ENCODE results near the gene STAG3. TPM values are rescaled to one million over a fixed set of nuclear protein-coding genes. Genes with fewer than 3 reads are reported as not detected.
A peak's percentile ranks its signal among the peaks of the same experiment; 100 is the strongest.

STAG3 gene
- total RNA-seq, 2 donors from 2014 or later = 13.7 to 24.4 TPM

GRCh38 chr7:100148559-100149328 lies 29.0 kb upstream of the STAG3 start, which contains the start of gene LAMTOR4:
Gene LAMTOR4, plus strand, starts transcription at chr7:100148918. Its CDS starts 55 bp downstream, at chr7:100148973.
- DNase-seq (ENCODE audit: low spot score) (peak; percentile 99), ATAC-seq (peak; percentile 100)
- peaks cover 24 to 25% of the 10 kb centered on the region in 2 donors for H3K4me1 Mint-ChIP-seq (ENCODE audit: low read depth in 2 of 2)
- peak within 1 kb of the TSS; percentile 90 to 97 for H3K27ac Mint-ChIP-seq
- peaks cover 16% of the 10 kb centered on the region for H3K36me3 Mint-ChIP-seq
- peak within 1 kb of the TSS; percentile 96 for H3K4me3 Mint-ChIP-seq
- H3K9me3 Mint-ChIP-seq = no peaks in the 10 kb centered on the region
- H3K27me3 Mint-ChIP-seq = no peaks in the 10 kb centered on the region

DNA sequence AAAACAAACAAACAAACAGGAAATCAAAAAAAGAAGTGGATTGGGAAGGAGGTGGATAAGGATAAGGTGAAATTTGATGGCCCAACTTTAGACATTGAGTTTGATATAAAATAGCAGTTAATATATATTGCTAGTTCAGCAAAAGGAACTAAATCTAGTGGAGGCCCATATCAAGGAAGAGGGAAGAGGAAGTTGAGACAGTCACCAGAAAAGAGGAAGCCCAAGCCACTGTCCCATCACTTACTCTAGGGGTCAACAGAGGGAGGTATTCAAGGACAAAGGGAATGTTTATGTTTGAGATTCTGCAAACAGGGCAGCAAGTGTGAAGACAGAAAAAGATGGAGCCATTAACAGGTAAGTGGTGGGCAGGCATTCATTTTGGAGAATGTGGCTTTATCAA lies 25.3 kb upstream of the STAG3 start:
- Mint-ChIP-seq H3K4me1 (ENCODE audit: low read depth in 2 of 2) (peaks cover 27 to 28% of the 10 kb centered on the region in 2 donors), H3K27ac (peak overlapping the region; percentile 54 to 57), H3K4me3 (no peak overlapping the region), H3K9me3 (no peaks in the 10 kb centered on the region), H3K27me3 (no peaks in the 10 kb centered on the region), H3K36me3 (peaks cover 16% of the 10 kb centered on the region)
- ATAC-seq = no peak
- DNase-seq (ENCODE audit: low spot score) = no peak

DNA sequence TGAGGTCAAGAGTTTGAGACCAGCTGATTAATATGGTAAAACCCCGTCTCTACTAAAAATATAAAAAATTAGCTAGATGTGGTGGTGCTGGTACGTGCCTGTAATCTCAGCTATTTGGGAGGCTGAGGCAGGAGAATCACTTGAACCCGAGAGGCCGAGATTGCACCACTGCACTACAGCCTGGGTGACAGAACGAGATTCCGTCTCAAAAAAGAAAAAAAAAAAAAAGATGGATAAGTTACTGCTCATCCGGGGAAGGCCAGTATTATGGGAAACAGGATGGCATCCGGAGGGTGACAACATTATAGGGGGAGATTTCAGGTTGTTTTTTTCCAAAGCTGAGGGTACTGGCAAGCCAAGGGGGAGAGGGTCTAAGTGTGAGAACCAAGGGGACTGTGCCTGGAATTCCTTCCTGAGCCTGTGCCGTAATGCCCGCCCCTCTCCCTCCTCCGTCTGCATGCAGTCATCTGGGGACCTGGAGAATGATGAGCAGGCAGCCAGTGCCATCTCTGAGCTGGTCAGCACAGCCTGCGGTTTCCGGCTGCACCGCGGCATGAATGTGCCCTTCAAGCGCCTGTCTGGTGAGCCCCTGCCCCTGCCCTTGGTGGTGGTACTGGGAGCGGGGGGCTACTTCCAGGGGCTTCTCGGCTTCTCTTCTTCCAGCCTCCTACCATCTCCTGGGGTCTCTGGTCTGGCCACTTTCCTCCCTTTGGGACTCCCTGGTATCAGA lies 24.6 kb upstream of the STAG3 start:
- Mint-ChIP-seq H3K36me3 (peaks cover 16% of the 10 kb centered on the region), H3K27ac (peak overlapping the region in 1 of 2 donors; percentile 54), H3K4me1 (ENCODE audit: low read depth in 2 of 2) (peaks cover 30 to 32% of the 10 kb centered on the region in 2 donors), H3K9me3 (no peaks in the 10 kb centered on the region), H3K27me3 (no peaks in the 10 kb centered on the region), H3K4me3 (no peak overlapping the region)
- ATAC-seq = no peak
- DNase-seq (ENCODE audit: low spot score) = no peak

DNA sequence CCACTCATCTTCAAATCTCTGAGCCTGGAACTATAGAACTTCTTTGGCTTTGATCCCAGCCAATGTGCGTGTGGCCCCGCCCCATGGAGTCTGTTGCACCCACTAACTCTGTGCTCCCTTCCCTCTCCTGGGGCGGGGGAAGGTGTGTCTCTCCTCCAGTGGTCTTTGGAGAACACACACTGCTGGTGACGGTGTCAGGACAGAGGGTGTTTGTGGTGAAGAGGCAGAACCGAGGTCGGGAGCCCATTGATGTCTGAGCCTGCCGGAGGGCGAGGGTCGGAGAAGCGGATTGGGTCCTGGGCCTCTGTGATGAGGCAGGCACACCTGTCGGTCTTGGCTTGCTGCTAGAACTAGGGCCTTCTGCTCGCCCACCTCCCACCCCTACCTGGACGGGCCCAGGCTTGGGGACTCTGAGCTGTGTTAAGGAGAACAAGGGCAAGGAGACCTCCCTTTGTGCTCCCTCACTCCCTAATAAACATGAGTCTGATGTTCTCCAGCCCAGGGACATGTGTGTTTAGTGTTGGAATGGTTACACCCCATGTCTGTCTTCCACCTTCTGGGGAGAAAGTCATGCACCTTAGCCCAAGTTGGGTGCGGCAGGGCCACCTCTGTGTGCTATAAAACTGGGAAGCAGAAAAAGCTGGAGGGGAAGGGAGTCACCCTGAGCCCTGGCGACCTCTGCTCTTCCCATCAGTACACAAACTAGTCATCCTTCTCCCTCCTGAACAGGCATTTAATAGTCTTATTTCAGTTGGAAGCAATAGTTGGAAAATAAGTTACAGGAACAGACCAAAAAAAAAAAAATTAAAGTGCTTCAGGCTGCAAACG lies 23.8 kb upstream of the STAG3 start:
- peaks cover 23 to 24% of the 10 kb centered on the region in 2 donors for H3K4me1 Mint-ChIP-seq (ENCODE audit: low read depth in 2 of 2)
- H3K27me3 Mint-ChIP-seq = no peaks in the 10 kb centered on the region
- H3K9me3 Mint-ChIP-seq = no peaks in the 10 kb centered on the region
- no peak overlapping the region for H3K4me3 Mint-ChIP-seq
- ATAC-seq = no peak
- DNase-seq (ENCODE audit: low spot score) = no peak
- peaks cover 16% of the 10 kb centered on the region for H3K36me3 Mint-ChIP-seq
- H3K27ac Mint-ChIP-seq = peak overlapping the region in 1 of 2 donors; percentile 41

GRCh38 chr7:100154651-100155491 lies 22.8 kb upstream of the STAG3 start:
- no peak overlapping the region for H3K27ac Mint-ChIP-seq

DNA sequence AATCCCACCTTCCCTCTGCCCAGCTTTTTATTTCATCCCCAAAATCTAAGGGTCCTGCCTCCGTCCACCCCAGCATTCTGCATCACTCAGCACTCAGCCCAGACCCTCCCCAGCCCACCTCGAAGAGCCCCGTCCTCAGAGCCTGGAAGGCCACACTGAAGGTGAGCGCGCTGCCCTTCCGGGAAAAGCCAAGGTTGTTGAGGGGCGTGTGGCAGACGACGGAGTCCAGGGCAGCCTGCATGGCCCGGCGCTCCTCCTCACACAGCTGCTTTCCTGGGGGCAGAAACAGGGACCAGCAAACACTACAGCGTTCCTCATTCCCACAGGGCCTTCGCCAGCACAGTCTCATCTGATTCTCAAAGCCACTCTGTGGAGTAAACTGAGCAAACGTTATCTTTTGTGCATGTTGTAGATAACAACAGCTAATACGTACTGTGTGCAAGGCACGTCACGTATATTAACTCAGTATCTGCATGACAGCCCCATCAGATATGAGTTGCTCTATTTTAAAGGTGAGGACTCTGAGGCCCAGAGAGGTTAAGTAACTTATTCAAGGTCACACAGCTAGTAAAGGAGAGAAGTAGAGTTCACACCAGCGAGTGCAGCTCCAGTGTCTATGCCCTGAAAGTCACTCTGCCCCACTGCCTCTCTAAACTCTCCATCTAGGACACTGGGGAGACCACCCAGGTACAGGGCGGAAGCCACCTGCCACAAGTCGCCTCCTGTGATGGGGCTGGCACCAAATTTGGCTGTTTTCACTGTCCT lies 22.0 kb upstream of the STAG3 start:
- H3K27me3 Mint-ChIP-seq = no peaks in the 10 kb centered on the region
- H3K36me3 Mint-ChIP-seq = peaks cover 8% of the 10 kb centered on the region
- ATAC-seq = no peak
- no peak overlapping the region for H3K4me3 Mint-ChIP-seq
- H3K9me3 Mint-ChIP-seq = no peaks in the 10 kb centered on the region
- no peak for DNase-seq (ENCODE audit: low spot score)
- H3K27ac Mint-ChIP-seq = peak overlapping the region in 1 of 2 donors; percentile 92
- H3K4me1 Mint-ChIP-seq (ENCODE audit: low read depth in 2 of 2) = peaks cover 15 to 17% of the 10 kb centered on the region in 2 donors

More at GRCh38 chr7:100154651-100155491, 22.8 kb upstream of the STAG3 start:
- no peaks in the 10 kb centered on the region for H3K9me3 Mint-ChIP-seq
- H3K4me3 Mint-ChIP-seq = no peak overlapping the region
- ATAC-seq (no peak), DNase-seq (ENCODE audit: low spot score) (no peak)
- H3K27me3 Mint-ChIP-seq = no peaks in the 10 kb centered on the region
- H3K4me1 Mint-ChIP-seq (ENCODE audit: low read depth in 2 of 2) = peaks cover 23% of the 10 kb centered on the region in 2 donors
- peaks cover 16% of the 10 kb centered on the region for H3K36me3 Mint-ChIP-seq

- DNase-seq (ENCODE audit: low spot score) = no peak
- no peaks in the 10 kb centered on the region for H3K27me3 Mint-ChIP-seq
- ATAC-seq = no peak
- peak overlapping the region; percentile 80 for H3K4me3 Mint-ChIP-seq
- H3K36me3 Mint-ChIP-seq = peaks cover 8% of the 10 kb centered on the region
- peak overlapping the region; percentile 66 to 92 for H3K27ac Mint-ChIP-seq
- peaks cover 15 to 17% of the 10 kb centered on the region in 2 donors for H3K4me1 Mint-ChIP-seq (ENCODE audit: low read depth in 2 of 2)
- no peaks in the 10 kb centered on the region for H3K9me3 Mint-ChIP-seq
These were observed 21.2 kb upstream of the STAG3 start for GRCh38 chr7:100156331-100157068.

GRCh38 chr7:100157069-100157333 lies 20.7 kb upstream of the STAG3 start:
- Mint-ChIP-seq H3K4me1 (ENCODE audit: low read depth in 2 of 2) (peaks cover 14 to 17% of the 10 kb centered on the region in 2 donors), H3K9me3 (no peaks in the 10 kb centered on the region)

GRCh38 chr7:100157334-100158228 lies 20.1 kb upstream of the STAG3 start:
- no peaks in the 10 kb centered on the region for H3K9me3 Mint-ChIP-seq
- peaks cover 2% of the 10 kb centered on the region for H3K36me3 Mint-ChIP-seq
- H3K4me1 Mint-ChIP-seq (ENCODE audit: low read depth in 2 of 2) = peaks cover 8 to 12% of the 10 kb centered on the region in 2 donors
- ATAC-seq (peak in 1 of 2 donors; percentile 4), DNase-seq (ENCODE audit: low spot score) (peak; percentile 40)
- H3K27ac Mint-ChIP-seq = peak overlapping the region; percentile 66 to 92
- H3K27me3 Mint-ChIP-seq = no peaks in the 10 kb centered on the region
- peak overlapping the region; percentile 80 for H3K4me3 Mint-ChIP-seq

More at GRCh38 chr7:100157069-100157333, 20.7 kb upstream of the STAG3 start:
- peak overlapping the region; percentile 80 for H3K4me3 Mint-ChIP-seq
- H3K36me3 Mint-ChIP-seq = peaks cover 7% of the 10 kb centered on the region
- no peaks in the 10 kb centered on the region for H3K27me3 Mint-ChIP-seq
- no peak for DNase-seq (ENCODE audit: low spot score)
- H3K27ac Mint-ChIP-seq = peak overlapping the region; percentile 66 to 92
- no peak for ATAC-seq

DNA sequence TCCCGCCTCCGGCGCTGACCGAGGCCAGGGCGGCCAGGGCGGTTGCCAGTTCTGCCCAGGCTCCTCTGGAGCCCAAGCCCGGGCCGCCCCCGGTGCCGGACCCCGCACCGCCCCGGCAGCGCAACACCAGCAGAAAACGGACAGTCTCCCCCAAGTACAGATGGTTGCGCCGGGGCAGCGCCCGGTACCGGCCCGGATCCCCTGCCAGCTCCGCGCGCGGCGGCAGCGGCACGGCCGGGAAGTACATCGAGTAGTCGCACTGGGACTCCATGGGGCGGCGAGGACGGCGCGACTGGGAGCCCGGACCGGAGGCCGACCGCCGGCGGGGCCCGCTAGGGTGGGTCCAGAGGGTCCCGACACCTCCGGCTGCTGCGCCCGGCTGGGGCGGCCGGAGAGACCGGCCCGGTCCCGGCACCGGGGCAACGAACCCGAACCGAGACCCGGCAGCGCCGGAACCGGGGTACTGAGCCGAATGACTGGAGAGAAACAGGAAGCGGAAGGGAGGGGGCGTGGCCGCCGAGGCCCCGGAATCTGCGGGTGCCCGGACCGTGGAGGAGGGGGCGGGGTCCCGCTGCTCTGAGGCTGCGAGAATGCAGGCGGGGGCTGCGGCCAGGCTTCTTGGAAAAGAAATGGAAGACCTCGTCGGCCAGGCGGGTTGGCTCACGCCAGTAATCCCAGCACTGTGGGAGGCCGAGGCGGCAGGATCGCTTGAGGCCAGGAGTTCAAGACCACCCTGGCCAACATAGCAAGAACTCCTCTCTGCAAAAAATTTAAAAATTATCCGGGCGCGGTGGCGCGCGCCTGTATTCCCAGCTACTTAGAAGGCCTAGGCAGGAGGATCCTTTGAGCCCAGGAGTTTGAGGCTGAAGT lies 19.3 kb upstream of the STAG3 start, which contains the start of gene TRAPPC14:
TSS of gene TRAPPC14 (minus strand) at position 495 of the 870 bp plus-strand sequence. CDS start at position 271, 224 bp downstream.
- Mint-ChIP-seq H3K36me3 (no peaks in the 10 kb centered on the region), H3K4me3 (peak within 1 kb of the TSS; percentile 80), H3K4me1 (ENCODE audit: low read depth in 2 of 2) (peaks cover 6 to 11% of the 10 kb centered on the region in 2 donors), H3K27ac (peak within 1 kb of the TSS; percentile 71 to 92), H3K27me3 (no peaks in the 10 kb centered on the region), H3K9me3 (no peaks in the 10 kb centered on the region)
- DNase-seq (ENCODE audit: low spot score) = peak; percentile 93
- peak; percentile 94 to 95 for ATAC-seq

All from natural killer cell treated with Interleukin-12 subunit alpha and Interleukin-12 subunit beta and Interleukin-15 and Interleukin-18, amount 100 ng/mL, for 72 hours (primary cell).